PC-9 (cell line): ENCODE data around the gene TANGO2. TPM values are rescaled to one million over a fixed set of nuclear protein-coding genes. Genes with fewer than 3 reads are reported as not detected.

Experiments used
- BruUV-seq: library from RNA; stranded (reverse); fragments of 400-500 nt; replicated peaks from 2 replicates; lab custom pipeline; 2021; lab: Mats Ljungman, UMichigan
- CTCF ChIA-PET: fragments of 300-600 bp; sonication (Branson Sonifier 250); formaldehyde crosslinking; loops from one replicate; lab custom pipeline; 2022; ENCODE audit warnings: antibody characterized with exemption; lab: Charles Lee
- POLR2A ChIA-PET: fragments of 300-600 bp; sonication (Branson Sonifier 250); formaldehyde crosslinking; loops from one replicate; lab custom pipeline; 2022; ENCODE audit warnings: antibody characterized with exemption; ENCODE audit not compliant: unreplicated experiment; lab: Charles Lee
- DNase-seq, 2 experiments: peaks; one replicate each; pipeline versions ENCODE4 v3.0.0 to v3.0.0-alpha.2; 2015 to 2022; ENCODE audit warnings: mixed read lengths in 1 of 2
- H2AFZ ChIP-seq: fragments of 200-600 bp; sonication (generic); 2 replicates; pipeline ENCODE4 v1.8.1; 2017; ENCODE audit warnings: antibody characterized with exemption
- H3F3A ChIP-seq: fragments of 200-600 bp; sonication (generic); 2 replicates; pipeline ENCODE4 v1.8.1; 2017; ENCODE audit warnings: antibody characterized with exemption, mild to moderate bottlenecking, low read depth; ENCODE audit not compliant: insufficient read depth
- H3K27ac ChIP-seq: fragments of 200-600 bp; sonication (generic); 2 replicates; pipeline ENCODE4 v1.6.1; 2016; ENCODE audit warnings: mixed run types
- H3K27me3 ChIP-seq: fragments of 200-600 bp; sonication (generic); 2 replicates; pipeline ENCODE4 v1.6.1; 2016; ENCODE audit warnings: low read depth, mixed run types; ENCODE audit not compliant: insufficient read depth
- H3K36me3 ChIP-seq: fragments of 200-600 bp; sonication (generic); 2 replicates; pipeline ENCODE4 v1.6.1; 2016; ENCODE audit warnings: low read depth, mixed run types
- H3K4me1 ChIP-seq: fragments of 200-600 bp; sonication (generic); replicated peaks from 2 replicates; pipeline ENCODE4 v1.6.1; 2016; ENCODE audit warnings: mixed run types; ENCODE audit not compliant: insufficient read depth
- H3K4me2 ChIP-seq: fragments of 200-600 bp; sonication (generic); 2 replicates; pipeline ENCODE4 v1.6.1; 2017; ENCODE audit warnings: mixed run types
- H3K4me3 ChIP-seq: fragments of 200-600 bp; sonication (generic); 2 replicates; pipeline ENCODE4 v1.6.1; 2016; ENCODE audit warnings: mixed run types
- H3K79me2 ChIP-seq: fragments of 200-600 bp; sonication (generic); 2 replicates; pipeline ENCODE4 v1.6.1; 2017; ENCODE audit warnings: low read depth, mixed run types
- H3K9me2 ChIP-seq: fragments of 200-600 bp; sonication (generic); 2 replicates; pipeline ENCODE4 v1.8.1; 2017; ENCODE audit warnings: mild to moderate bottlenecking; ENCODE audit not compliant: insufficient read depth
- H3K9me3 ChIP-seq: fragments of 200-600 bp; sonication (generic); 2 replicates; pipeline ENCODE4 v1.8.1; 2016; ENCODE audit warnings: low read depth; ENCODE audit not compliant: insufficient read depth
- H4K20me1 ChIP-seq: fragments of 200-600 bp; sonication (generic); 2 replicates; pipeline ENCODE4 v1.8.1; 2017; ENCODE audit not compliant: insufficient read depth
- CTCF ChIP-seq: fragments of 200-600 bp; sonication (generic); conservative IDR thresholded peaks from 2 replicates; pipeline ENCODE4 v1.6.1; 2017; ENCODE audit warnings: mixed run types, antibody characterized with exemption, mild to moderate bottlenecking, moderate library complexity
- EZH2 ChIP-seq: fragments of 200-600 bp; sonication (generic); IDR thresholded peaks from 2 replicates; pipeline ENCODE4 v1.8.0; 2017; ENCODE audit warnings: antibody characterized with exemption, low read depth
- intact Hi-C: fragments of 100-400 bp; cut with micrococcal nuclease; formaldehyde crosslinking; loops from one replicate; pipeline ENCODE4 v1.10.0; 2022; ENCODE audit not compliant: unreplicated experiment
- total RNA-seq: library from RNA; stranded (reverse); gene quantifications from 2 replicates; pipeline ENCODE4 v1.2.3, GENCODE V29; 2021

Gene TANGO2
- total RNA-seq, 1 experiment from 2014 or later: 22.4 TPM

DNA sequence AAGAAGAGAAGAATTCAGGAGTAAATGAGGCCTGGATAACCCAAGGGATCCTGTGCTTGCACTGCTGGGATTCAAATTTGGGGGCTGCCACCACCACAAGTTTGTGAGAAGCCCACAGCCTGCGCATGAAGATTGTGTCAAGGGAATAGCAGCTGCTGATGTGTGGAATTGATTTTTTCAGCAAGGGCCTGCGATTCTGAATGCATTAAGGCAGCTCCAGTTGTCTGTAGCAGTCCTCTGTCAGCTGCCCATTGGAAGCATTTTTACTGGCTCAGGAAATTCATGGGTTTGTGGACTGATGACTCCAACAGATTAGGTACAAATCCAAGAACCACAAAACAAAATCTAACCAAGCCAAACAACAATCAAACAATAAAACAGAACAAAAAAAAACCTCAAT is 18.3 kb upstream of the TANGO2 start:
- ChIA-PET POLR2A (no interaction called here), CTCF (no interaction called here)
- DNase-seq: no peak

GRCh38 chr22:20003304-20003703 is 17.6 kb upstream of the TANGO2 start:
- H3F3A ChIP-seq: no peaks in the 10 kb centered on the region
- H4K20me1 ChIP-seq: no peaks in the 10 kb centered on the region
- no peak overlapping the region for H3K27ac ChIP-seq
- no peak overlapping the region for H3K4me3 ChIP-seq
- no peaks in the 10 kb centered on the region for H3K27me3 ChIP-seq
- H3K9me2 ChIP-seq: no peaks in the 10 kb centered on the region
- ChIA-PET POLR2A (no interaction called here), CTCF (no interaction called here)
- TF ChIP-seq CTCF (no peak), EZH2 (no peak)
- no peaks in the 10 kb centered on the region for H3K9me3 ChIP-seq
- no peaks in the 10 kb centered on the region for H3K4me1 ChIP-seq
- no peak overlapping the region for H3K4me2 ChIP-seq
- intact Hi-C loops: no loop called here
- H3K79me2 ChIP-seq: no peaks in the 10 kb centered on the region
- DNase-seq: no peak
- no TSS peak for BruUV-seq
- H3K36me3 ChIP-seq: no peaks in the 10 kb centered on the region
- H2AFZ ChIP-seq: no peak overlapping the region

More for the DNA sequence above, 18.3 kb upstream of the TANGO2 start:
- H3K36me3 ChIP-seq: no peaks in the 10 kb centered on the region
- H3K9me3 ChIP-seq: no peaks in the 10 kb centered on the region
- no peak overlapping the region for H3K4me3 ChIP-seq
- H3K79me2 ChIP-seq: no peaks in the 10 kb centered on the region
- no peak overlapping the region for H3K27ac ChIP-seq
- no peaks in the 10 kb centered on the region for H3K9me2 ChIP-seq
- TF ChIP-seq CTCF (no peak), EZH2 (no peak)
- H3F3A ChIP-seq: no peaks in the 10 kb centered on the region
- H2AFZ ChIP-seq: no peak overlapping the region
- intact Hi-C loops: no loop called here
- BruUV-seq: no TSS peak
- no peaks in the 10 kb centered on the region for H3K27me3 ChIP-seq
- H3K4me1 ChIP-seq: no peaks in the 10 kb centered on the region
- H3K4me2 ChIP-seq: no peak overlapping the region
- no peaks in the 10 kb centered on the region for H4K20me1 ChIP-seq

DNA sequence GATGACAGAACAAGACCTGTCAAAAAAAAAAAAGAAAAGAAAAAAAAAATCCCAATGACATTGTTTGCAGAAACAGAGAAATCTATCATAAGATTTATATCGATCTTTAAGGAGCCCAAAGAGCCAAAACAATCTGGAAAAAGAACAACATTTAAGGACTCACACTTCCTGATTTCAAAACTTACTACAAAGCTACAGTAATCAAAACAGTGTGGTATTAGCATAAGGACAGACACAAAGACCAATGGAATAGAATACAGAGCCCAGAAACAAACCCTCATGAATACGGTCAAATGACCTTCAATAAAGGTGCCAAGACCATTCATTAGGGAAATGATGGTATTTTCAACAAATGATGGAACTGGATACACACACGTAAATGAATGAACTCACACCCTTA is 16.4 kb upstream of the TANGO2 start:
- no peaks in the 10 kb centered on the region for H3K9me3 ChIP-seq
- H3K4me1 ChIP-seq: no peaks in the 10 kb centered on the region
- H3K36me3 ChIP-seq: no peaks in the 10 kb centered on the region
- no TSS peak for BruUV-seq
- no peaks in the 10 kb centered on the region for H4K20me1 ChIP-seq
- ChIA-PET CTCF (no interaction called here), POLR2A (no interaction called here)
- DNase-seq: no peak
- H3K4me3 ChIP-seq: no peak overlapping the region
- no peaks in the 10 kb centered on the region for H3F3A ChIP-seq
- no peak overlapping the region for H2AFZ ChIP-seq
- no peaks in the 10 kb centered on the region for H3K27me3 ChIP-seq
- H3K79me2 ChIP-seq: no peaks in the 10 kb centered on the region
- TF ChIP-seq CTCF: no peak
- TF ChIP-seq EZH2: no peak
- no peak overlapping the region for H3K27ac ChIP-seq
- intact Hi-C loops: no loop called here
- no peak overlapping the region for H3K4me2 ChIP-seq
- H3K9me2 ChIP-seq: no peaks in the 10 kb centered on the region
